Mucosa of descending colon (tissue), 3 donors: ENCODE results near the gene SORCS2. TPM values are rescaled to one million over a fixed set of nuclear protein-coding genes. Genes with fewer than 3 reads are reported as not detected.

Experiments
- ATAC-seq: fragments of 200-7000 bp; cut with Tn5 transposase; one replicate; pipeline ENCODE4 v1.9.1; 2020; ENCODE audit warnings: mild to moderate bottlenecking, moderate library complexity
- DNase-seq, 3 donors: peaks; one replicate each; pipeline ENCODE4 v3.0.0-alpha.2; 2020
- H3K36me3 ChIP-seq: fragments of 200-600 bp; one replicate; pipeline ENCODE4 v1.8.0; 2021; ENCODE audit warnings: low read depth, mild to moderate bottlenecking
- H3K4me1 ChIP-seq: fragments of 200-600 bp; one replicate; pipeline ENCODE4 v1.8.0; 2021; ENCODE audit warnings: low read depth, mild to moderate bottlenecking
- H3K4me3 ChIP-seq: fragments of 200-600 bp; one replicate; pipeline ENCODE4 v1.8.0; 2021; ENCODE audit warnings: mild to moderate bottlenecking
- H3K9me3 ChIP-seq: fragments of 200-600 bp; one replicate; pipeline ENCODE4 v1.8.0; 2021; ENCODE audit warnings: mild to moderate bottlenecking
- intact Hi-C, 2 donors: fragments of 100-400 bp; cut with DNase I in 1 of 2; cut with micrococcal nuclease in 1 of 2; formaldehyde crosslinking; loops; one replicate each; pipeline versions ENCODE4 v1.11.0 to v1.11.1; 2022; cut with DNase I, micrococcal nuclease
- total RNA-seq, 3 donors: library from RNA; stranded (reverse); fragmentation: NEBNext Ultra II Directional in 2 of 3; extraction: Animal tissue kit (Norgen Biotek cat#: 25700) in 2 of 3; gene quantifications; one replicate each; pipeline versions ENCODE4 v1.2.1 to v1.2.4, GENCODE V29; 2021 to 2023
- TF ChIP-seq, protein P1 (sequence below): fragments of 200-600 bp; IDR thresholded peaks from one replicate; pipeline ENCODE4 v1.8.0; 2022; ENCODE audit warnings: antibody characterized with exemption, mild to moderate bottlenecking
- donor health status: DM: no; HTN: no; CAD: no; lungs with moderate emphysema.
- donor health status: DM: no; HTN: no; CAD: no.
- donor health status: DM: no; HTN: yes; CAD: no.

SORCS2 gene
- total RNA-seq, 3 donors from 2014 or later: 0.20 to 3.1 (median 1.5) TPM

DNA sequence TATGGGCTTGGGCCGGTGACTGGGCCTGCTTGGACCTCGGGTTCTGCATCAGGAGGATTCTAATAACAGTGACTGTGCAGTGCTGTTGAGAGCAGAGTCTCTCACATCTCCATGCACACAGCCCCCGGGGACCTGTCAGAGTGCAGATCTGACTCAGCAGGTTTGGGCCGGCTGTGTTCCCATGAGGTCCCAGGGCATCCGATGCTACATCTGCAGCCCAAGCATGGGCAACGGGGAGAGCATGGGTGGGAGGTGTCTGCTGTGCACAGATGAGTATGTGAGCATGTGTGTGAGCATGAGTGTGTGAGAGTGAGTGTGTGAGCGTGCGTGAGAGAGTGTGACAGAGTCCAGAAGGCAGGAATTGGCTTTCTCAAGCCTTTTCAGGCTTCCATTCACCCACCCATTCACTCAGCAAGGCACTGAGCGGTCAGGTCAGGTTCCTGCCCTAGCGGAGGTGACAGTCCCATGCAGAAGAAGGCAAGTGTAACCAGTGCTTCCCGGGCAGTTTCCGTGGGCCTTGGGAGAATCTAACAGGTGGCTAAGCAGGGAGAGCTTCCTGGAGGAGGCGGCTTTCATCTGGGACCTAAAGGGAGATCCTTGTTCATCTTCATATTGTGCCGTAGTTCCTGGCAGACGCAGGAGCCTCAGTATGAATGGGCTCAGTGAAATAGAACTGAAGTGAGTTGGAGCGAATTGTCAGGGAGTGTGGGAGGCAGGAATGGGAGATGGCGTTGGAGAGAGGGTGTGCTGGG, 62.6 kb downstream of the SORCS2 start:
- ATAC-seq: no peak
- no peak overlapping the region for H3K4me3 ChIP-seq
- H3K9me3 ChIP-seq: no peaks in the 10 kb centered on the region
- TF ChIP-seq, protein P1, sequence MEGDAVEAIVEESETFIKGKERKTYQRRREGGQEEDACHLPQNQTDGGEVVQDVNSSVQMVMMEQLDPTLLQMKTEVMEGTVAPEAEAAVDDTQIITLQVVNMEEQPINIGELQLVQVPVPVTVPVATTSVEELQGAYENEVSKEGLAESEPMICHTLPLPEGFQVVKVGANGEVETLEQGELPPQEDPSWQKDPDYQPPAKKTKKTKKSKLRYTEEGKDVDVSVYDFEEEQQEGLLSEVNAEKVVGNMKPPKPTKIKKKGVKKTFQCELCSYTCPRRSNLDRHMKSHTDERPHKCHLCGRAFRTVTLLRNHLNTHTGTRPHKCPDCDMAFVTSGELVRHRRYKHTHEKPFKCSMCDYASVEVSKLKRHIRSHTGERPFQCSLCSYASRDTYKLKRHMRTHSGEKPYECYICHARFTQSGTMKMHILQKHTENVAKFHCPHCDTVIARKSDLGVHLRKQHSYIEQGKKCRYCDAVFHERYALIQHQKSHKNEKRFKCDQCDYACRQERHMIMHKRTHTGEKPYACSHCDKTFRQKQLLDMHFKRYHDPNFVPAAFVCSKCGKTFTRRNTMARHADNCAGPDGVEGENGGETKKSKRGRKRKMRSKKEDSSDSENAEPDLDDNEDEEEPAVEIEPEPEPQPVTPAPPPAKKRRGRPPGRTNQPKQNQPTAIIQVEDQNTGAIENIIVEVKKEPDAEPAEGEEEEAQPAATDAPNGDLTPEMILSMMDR: no peak
- H3K36me3 ChIP-seq: no peaks in the 10 kb centered on the region
- DNase-seq: no peak
- peaks cover 4% of the 10 kb centered on the region for H3K4me1 ChIP-seq
- intact Hi-C loops: no loop called here

DNA sequence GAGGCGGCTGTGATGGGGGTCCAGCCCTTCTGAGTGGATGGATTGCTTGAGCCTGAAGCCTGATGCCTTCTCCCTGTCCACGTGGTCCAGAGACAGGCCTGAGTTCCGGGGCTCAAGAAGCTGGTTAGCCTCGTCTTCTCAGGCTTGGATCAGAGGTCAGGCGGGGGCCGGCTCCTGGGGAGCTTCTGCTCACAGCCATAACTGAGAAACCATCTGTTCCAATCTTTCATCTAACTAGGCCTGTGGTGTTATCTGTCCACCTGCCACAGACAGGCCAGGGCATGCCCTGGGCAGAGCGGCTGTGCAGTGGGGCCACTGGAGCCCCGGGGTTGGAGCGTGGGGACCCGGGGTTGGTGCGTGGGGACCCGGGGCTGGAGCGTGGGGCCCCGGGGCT, 63.1 kb downstream of the SORCS2 start:
- intact Hi-C loops: no loop called here
- Histone ChIP-seq H3K4me3 (no peak overlapping the region), H3K4me1 (peaks cover 2% of the 10 kb centered on the region), H3K36me3 (no peaks in the 10 kb centered on the region), H3K9me3 (no peaks in the 10 kb centered on the region)
- ATAC-seq (no peak), DNase-seq (no peak)
- TF ChIP-seq, protein P1: no peak

DNA sequence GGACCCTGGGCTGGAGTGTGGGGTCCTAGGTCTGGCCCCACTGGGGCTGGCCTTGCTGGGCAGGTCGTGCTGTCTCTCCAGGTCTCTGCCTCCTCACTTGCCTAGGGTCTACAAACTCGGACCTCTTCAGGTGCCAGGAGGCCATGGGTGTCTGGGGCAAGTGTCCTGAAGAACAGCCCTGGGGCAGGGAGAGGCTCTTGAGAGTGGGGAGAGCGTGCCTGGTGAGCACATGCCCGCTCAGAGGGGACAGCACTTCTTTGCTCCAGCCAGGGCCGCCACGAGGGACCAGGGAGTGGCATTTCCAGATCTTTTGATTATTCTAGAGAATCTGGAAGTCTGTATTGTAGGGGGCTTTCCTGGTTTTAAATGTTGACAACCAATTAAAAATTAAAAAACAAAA, 63.7 kb downstream of the SORCS2 start:
- H3K9me3 ChIP-seq: no peaks in the 10 kb centered on the region
- no peak overlapping the region for H3K4me3 ChIP-seq
- DNase-seq: no peak
- ATAC-seq: no peak
- TF ChIP-seq, protein P1: no peak
- no peaks in the 10 kb centered on the region for H3K36me3 ChIP-seq
- intact Hi-C loops: no loop called here
- H3K4me1 ChIP-seq: peaks cover 2% of the 10 kb centered on the region

DNA sequence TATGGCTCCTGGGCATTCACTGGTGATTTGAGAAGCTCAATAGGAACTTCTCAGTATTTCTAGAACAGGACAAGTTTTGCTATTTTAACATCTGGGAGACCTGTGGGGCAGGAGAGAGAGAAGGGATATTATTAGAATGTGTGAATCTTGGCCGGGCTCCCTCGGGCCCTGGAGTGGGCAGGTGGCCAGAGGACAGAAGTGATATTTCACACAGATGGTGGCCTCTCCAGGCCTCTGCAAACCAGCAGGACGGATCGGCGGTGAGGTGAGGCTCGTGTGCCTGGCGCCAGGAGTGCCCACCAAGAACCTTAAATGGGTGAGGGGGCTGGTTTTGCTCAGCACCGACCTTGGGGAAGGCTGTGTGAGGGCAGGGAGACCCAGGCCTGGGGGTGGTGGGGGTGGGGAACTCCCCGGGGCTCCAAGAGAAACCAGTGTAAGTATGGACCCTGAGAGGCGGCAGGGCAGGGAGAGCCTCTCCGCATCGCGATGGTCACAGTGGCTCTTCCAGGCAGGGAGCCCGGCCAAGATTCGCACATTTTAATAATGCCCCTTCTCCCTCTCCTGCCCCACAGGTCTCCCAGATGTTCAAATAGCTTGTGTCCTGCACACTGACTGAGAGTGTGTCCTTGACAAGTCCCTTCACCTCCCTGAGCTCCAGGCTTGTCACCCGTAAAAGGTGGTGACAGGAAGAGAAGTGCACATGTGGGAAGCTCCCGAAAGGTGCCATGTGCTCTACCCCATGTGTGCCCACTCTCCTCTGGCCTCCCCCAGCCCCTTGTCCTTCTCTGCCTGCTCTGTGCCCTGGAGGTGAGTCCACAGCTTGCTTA, 64.9 kb downstream of the SORCS2 start:
- intact Hi-C loops: no loop called here
- Histone ChIP-seq H3K4me3 (no peak overlapping the region), H3K4me1 (no peaks in the 10 kb centered on the region), H3K9me3 (no peaks in the 10 kb centered on the region), H3K36me3 (no peaks in the 10 kb centered on the region)
- DNase-seq (no peak), ATAC-seq (no peak)
- TF ChIP-seq, protein P1: no peak

DNA sequence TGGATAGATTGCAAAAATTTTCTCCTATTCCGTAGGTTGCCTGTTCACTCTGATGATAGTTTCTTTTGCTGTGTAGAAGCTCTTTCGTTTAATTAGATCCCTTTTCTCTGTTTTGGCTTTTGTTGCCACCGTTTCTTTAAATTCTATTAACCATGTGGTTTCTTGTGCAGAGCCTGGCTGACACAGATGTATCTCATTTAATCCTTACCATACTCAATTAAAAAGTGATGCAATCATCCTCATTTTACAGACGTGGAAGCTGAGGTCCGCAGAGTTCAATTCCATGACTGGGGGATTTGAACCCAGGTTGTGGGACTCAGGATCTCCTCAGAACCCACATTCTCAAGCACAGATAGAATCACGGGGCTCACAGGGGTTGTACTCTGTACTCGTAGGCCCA, 66.7 kb downstream of the SORCS2 start:
- intact Hi-C loops: no loop called here
- no peaks in the 10 kb centered on the region for H3K9me3 ChIP-seq
- TF ChIP-seq, protein P1: no peak
- H3K36me3 ChIP-seq: no peaks in the 10 kb centered on the region
- no peaks in the 10 kb centered on the region for H3K4me1 ChIP-seq
- DNase-seq (no peak), ATAC-seq (no peak)
- no peak overlapping the region for H3K4me3 ChIP-seq
